HG02870 (cell line): ENCODE results near the gene GATAD1.
"Not testable (repeated sequence)": the region's sequence is repeated elsewhere in the genome, so short reads cannot be mapped to it uniquely, and the experiment has no call there.

Source experiments
- ATAC-seq: cut with Tn5 transposase; IDR thresholded peaks from one replicate; pipeline ENCODE4 v1.9.1; 2021; ENCODE audit warnings: mild to moderate bottlenecking, moderate library complexity; ENCODE audit not compliant: unreplicated experiment

GATAD1 gene

GRCh38 chr7:92447345-92448204 is at the start of gene GATAD1:
TSS of gene GATAD1 (plus strand) at chr7:92447482. CDS start at chr7:92447730, 248 bp downstream.
- peak; percentile 89 for ATAC-seq

- ATAC-seq: no peak
Measured at GRCh38 chr7:92397542-92397941, 49.7 kb upstream of the GATAD1 start.

- ATAC-seq: no peak
Measured at GRCh38 chr7:92400013-92400412, 47.3 kb upstream of the GATAD1 start.

- no peak for ATAC-seq
Measured at GRCh38 chr7:92402920-92403759, 44.1 kb upstream of the GATAD1 start.

- no peak for ATAC-seq
Measured at GRCh38 chr7:92403760-92404074, 43.6 kb upstream of the GATAD1 start.

GRCh38 chr7:92404170-92404614 is 43.1 kb upstream of the GATAD1 start:
- no peak for ATAC-seq

GRCh38 chr7:92409357-92409756 is 37.9 kb upstream of the GATAD1 start:
- no peak for ATAC-seq

GRCh38 chr7:92410162-92410561 is 37.1 kb upstream of the GATAD1 start:
- ATAC-seq: not testable (repeated sequence)

GRCh38 chr7:92412745-92413144 is 34.5 kb upstream of the GATAD1 start:
- no peak for ATAC-seq

GRCh38 chr7:92413550-92413949 is 33.7 kb upstream of the GATAD1 start:
- no peak for ATAC-seq

- no peak for ATAC-seq
Measured at GRCh38 chr7:92415225-92415624, 32.1 kb upstream of the GATAD1 start.

GRCh38 chr7:92417913-92418312 is 29.4 kb upstream of the GATAD1 start:
- ATAC-seq: no peak

GRCh38 chr7:92421676-92422435 is 25.4 kb upstream of the GATAD1 start:
- ATAC-seq: no peak

- no peak for ATAC-seq
Measured at GRCh38 chr7:92422926-92423325, 24.4 kb upstream of the GATAD1 start.

GRCh38 chr7:92423710-92424131 is 23.6 kb upstream of the GATAD1 start:
- no peak for ATAC-seq

- ATAC-seq: no peak
Measured at GRCh38 chr7:92425311-92425947, 21.9 kb upstream of the GATAD1 start.

- no peak for ATAC-seq
Measured at GRCh38 chr7:92427193-92427592, 20.1 kb upstream of the GATAD1 start.

GRCh38 chr7:92432299-92432946 is 14.9 kb upstream of the GATAD1 start:
- ATAC-seq: no peak

- no peak for ATAC-seq
Measured at GRCh38 chr7:92433019-92433418, 14.3 kb upstream of the GATAD1 start.

GRCh38 chr7:92435542-92435941 is 11.7 kb upstream of the GATAD1 start:
- no peak for ATAC-seq
